ENCODE measurements around the gene DPF3. TPM values are rescaled to one million over a fixed set of nuclear protein-coding genes. Genes with fewer than 3 reads are reported as not detected.

The DPF3 gene
- total and polyA plus RNA-seq, 9 of the 15 experiments (the other 6 are each of a cell fraction or from before 2014, with no cell fraction given): 0.21 to 4.9 (median 1.2) TPM

- TF ChIP-seq ARID1B (IDR thresholded peaks at IDR 0.05) (no peak), ZNF41 (CRISPR knock-in tag; conservative IDR thresholded peaks at IDR 0.05) (no peak)
Observed at GRCh38 chr14:72708222-72708621, 185.7 kb downstream of the DPF3 start (continued).

GRCh38 chr14:72706485-72706884 lies 187.4 kb downstream of the DPF3 start:
- Histone ChIP-seq H3K9me3 (replicated peaks; ENCODE audit: control insufficient read depth, insufficient read depth, low read depth, low read length) (no peaks in the 10 kb centered on the region), H3K27ac (ENCODE audit: extremely low read depth, low read depth, low read length) (no peak overlapping the region), H4K20me1 (replicated peaks; ENCODE audit: control insufficient read depth, insufficient read depth, low read length) (no peaks in the 10 kb centered on the region), H3K9me1 (ENCODE audit: control insufficient read depth, insufficient read depth, low read length) (no peaks in the 10 kb centered on the region), H3K36me3 (ENCODE audit: control insufficient read depth, insufficient read depth, low read length) (no peaks in the 10 kb centered on the region), H3K27me3 (ENCODE audit: control insufficient read depth in 2 of 2, insufficient read depth in 2 of 2, low read length in 2 of 2) (no peaks in the 10 kb centered on the region; a peak in 1 of 5 replicates), H3K4me2 (ENCODE audit: insufficient read depth, low read length) (no peak overlapping the region), H2AFZ (ENCODE audit: low read depth, low read length) (no peak overlapping the region), H3K4me1 (replicated peaks in 1 of 2; ENCODE audit: control insufficient read depth in 2 of 2, insufficient read depth in 2 of 2, low read length in 2 of 2) (no peaks in the 10 kb centered on the region; a peak in 1 of 5 replicates), H3K9ac (ENCODE audit: insufficient read depth in 1 of 2, low read depth in 2 of 2, low read length in 2 of 2) (no peak overlapping the region), H3K4me3 (no peak overlapping the region), H3K79me2 (ENCODE audit: control insufficient read depth, insufficient read depth, low read length) (no peaks in the 10 kb centered on the region)
- DNase-seq (ENCODE audit: extremely low read depth in 1 of 4, low spot score in 3 of 4) (no peak), FAIRE-seq (no peak), ATAC-seq (no peak)
- no peak for TF ChIP-seq PURB (CRISPR knock-in tag; IDR thresholded peaks at IDR 0.05; ENCODE audit: low read depth)
- no peak for TF ChIP-seq HNRNPH1 (optimal IDR thresholded peaks at IDR 0.05; ENCODE audit: low read depth, low read length)
- no peak for TF ChIP-seq CXXC5 (CRISPR knock-in tag; IDR thresholded peaks at IDR 0.05)
- TF ChIP-seq BDP1 (IDR thresholded peaks at IDR 0.05; ENCODE audit: insufficient read depth, insufficient read length): no peak
- no peak for TF ChIP-seq ATF2 (CRISPR knock-in tag; IDR thresholded peaks at IDR 0.05)
- TF ChIP-seq TCF15 (CRISPR knock-in tag; IDR thresholded peaks at IDR 0.05): no peak
- TF ChIP-seq WHSC1 (IDR thresholded peaks at IDR 0.05; ENCODE audit: low read length): no peak
- TF ChIP-seq GATA2 (CRISPR knock-in tag; IDR thresholded peaks at IDR 0.05): no peak
- TF ChIP-seq RFX1 (IDR thresholded peaks at IDR 0.05): no peak
- TF ChIP-seq MCM5 (IDR thresholded peaks at IDR 0.05; ENCODE audit: low read depth): no peak
- TF ChIP-seq POLR2H (tag; IDR thresholded peaks at IDR 0.05; ENCODE audit: low read depth): no peak
- no peak for TF ChIP-seq DNMT1 (IDR thresholded peaks at IDR 0.05)
- TF ChIP-seq ZBTB12 (CRISPR knock-in tag; IDR thresholded peaks at IDR 0.05): no peak
- TF ChIP-seq SNIP1 (IDR thresholded peaks at IDR 0.05; ENCODE audit: low read depth): no peak
- no peak for TF ChIP-seq ADNP (tag; IDR thresholded peaks at IDR 0.05)
- TF ChIP-seq ZBTB5 (IDR thresholded peaks at IDR 0.05): no peak
- TF ChIP-seq ZBTB1 (CRISPR knock-in tag; IDR thresholded peaks at IDR 0.05; ENCODE audit: borderline replicate concordance, low read depth): no peak
- CTCF ChIA-PET (ENCODE audit: low intra/inter-chr PET ratio): no interaction called here
- intact Hi-C loops (cut with micrococcal nuclease): no loop called here
- WGBS (ENCODE audit: insufficient coverage, low coverage, missing lambda C conversion rate): 6% methylated on average over 2 of the region's 2 CpGs
- no TSS peak for BruUV-seq (replicated peaks)
- in situ Hi-C loops (cut with MboI): no loop called here
- POLR2A ChIA-PET: no interaction called here

All from K562 (cell line).